Testis (tissue), 3 donors: ENCODE measurements around the gene CDKN2B. TPM values are rescaled to one million over a fixed set of nuclear protein-coding genes. Genes with fewer than 3 reads are reported as not detected.

Experiments
- DNase-seq: peaks from one replicate; pipeline ENCODE4 v3.0.0-alpha.2; 2019
- H3K27ac ChIP-seq, 2 donors: fragments of 200-600 bp; sonication (generic); one replicate each; pipeline ENCODE4 v1.5.1; 2019
- H3K27me3 ChIP-seq: fragments of 200-600 bp; sonication (generic); one replicate; pipeline ENCODE4 v1.5.1; 2019
- H3K36me3 ChIP-seq: fragments of 200-600 bp; sonication (generic); one replicate; pipeline ENCODE4 v1.5.1; 2017; ENCODE audit warnings: low read depth; ENCODE audit errors: missing control alignments
- H3K4me1 ChIP-seq: fragments of 200-600 bp; sonication (generic); one replicate; pipeline ENCODE4 v1.5.1; 2019
- H3K4me3 ChIP-seq, 2 donors: fragments of 200-600 bp; sonication (generic); one replicate each; pipeline ENCODE4 v1.5.1; 2017 to 2019
- H3K9me3 ChIP-seq: fragments of 200-600 bp; sonication (generic); one replicate; pipeline ENCODE4 v1.5.1; 2017
- POLR2A ChIP-seq: fragments of 450-650 bp; IDR thresholded peaks from one replicate; pipeline ENCODE4 v1.6.1; 2017; ENCODE audit warnings: antibody characterized with exemption, mild to moderate bottlenecking, moderate library complexity
- WGBS, 2 donors: methylation state at CpG; one replicate each; pipeline ENCODE4 v1.1.5; 2018; 5-methylcytosine and 5-hydroxymethylcytosine counted together
- intact Hi-C: fragments of 100-400 bp; cut with DNase I; formaldehyde crosslinking; loops from one replicate; pipeline ENCODE4 v1.15.1; 2023; ENCODE audit warnings: low total_unique reads
- polyA plus RNA-seq: library from polyadenylated mRNA; stranded (reverse); fragments of 350-450 nt; fragmentation: Illumina TruSeq; extraction: RNeasy Lipid Tissue Mini Kit (QIAGEN cat#74804); gene quantifications from one replicate; pipeline ENCODE4 v1.2.3, GENCODE V29; 2014; ENCODE audit warnings: low read depth, low replicate concordance; ENCODE audit not compliant: insufficient read depth
- total RNA-seq, 2 donors: library from RNA; depleted of rRNA; stranded (reverse); fragments of >200 nt; gene quantifications; one replicate each; pipeline ENCODE4 v1.2.3, GENCODE V29; 2016
- TF ChIP-seq, protein P1 (sequence below), 3 experiments: fragments of 450-650 bp in 2 of 3; fragments of 200-600 bp in 1 of 3; sonication (generic) in 1 of 3; IDR thresholded peaks; one replicate each; pipeline ENCODE4 v1.5.1; 2016 to 2019; ENCODE audit warnings: antibody characterized with exemption in 3 of 3, mild to moderate bottlenecking in 2 of 3, moderate library complexity in 1 of 3

Gene CDKN2B
- total and polyA plus RNA-seq, 3 donors from 2014 or later: 11.8 to 28.7 (median 17.3) TPM

DNA sequence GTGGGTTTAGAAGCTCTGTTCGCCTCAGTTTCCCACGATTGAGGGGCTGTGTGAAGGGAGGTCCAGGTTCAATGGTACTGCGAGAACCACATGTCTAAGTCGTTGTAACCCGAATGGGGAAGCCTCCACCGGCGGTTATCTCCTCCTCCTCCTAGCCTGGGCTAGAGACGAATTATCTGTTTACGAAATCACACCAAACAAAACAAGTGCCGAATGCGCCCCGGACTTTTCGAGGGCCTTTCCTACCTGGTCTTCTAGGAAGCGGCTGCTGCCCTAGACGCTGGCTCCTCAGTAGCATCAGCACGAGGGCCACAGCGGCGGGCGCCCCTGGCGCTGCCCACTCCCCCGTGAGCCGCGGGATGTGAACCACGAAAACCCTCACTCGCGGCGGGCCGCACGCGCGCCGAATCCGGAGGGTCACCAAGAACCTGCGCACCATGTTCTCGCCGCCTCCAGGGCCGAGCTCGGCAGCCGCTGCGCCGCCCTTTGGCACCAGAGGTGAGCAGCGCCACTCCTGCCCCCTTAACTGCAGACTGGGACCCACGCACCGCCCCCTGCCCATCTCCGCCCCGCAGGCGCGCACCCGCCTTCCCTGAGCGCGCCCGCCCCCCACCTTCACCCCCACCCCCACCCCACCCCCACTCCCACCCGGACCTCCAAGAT is 15.1 kb downstream of the CDKN2B start, which contains the start of gene CDKN2A:
CDKN2A (minus strand) TSS at position 500 of the 663 bp plus-strand sequence.
- H3K27ac ChIP-seq: peak within 1 kb of the TSS; percentile 61 to 89
- H3K4me1 ChIP-seq: peaks cover 8% of the 10 kb centered on the region
- intact Hi-C loops: no loop called here
- no peaks in the 10 kb centered on the region for H3K9me3 ChIP-seq
- DNase-seq: peak; percentile 61
- H3K27me3 ChIP-seq: no peaks in the 10 kb centered on the region
- no peak for TF ChIP-seq POLR2A
- TF ChIP-seq, protein P1, sequence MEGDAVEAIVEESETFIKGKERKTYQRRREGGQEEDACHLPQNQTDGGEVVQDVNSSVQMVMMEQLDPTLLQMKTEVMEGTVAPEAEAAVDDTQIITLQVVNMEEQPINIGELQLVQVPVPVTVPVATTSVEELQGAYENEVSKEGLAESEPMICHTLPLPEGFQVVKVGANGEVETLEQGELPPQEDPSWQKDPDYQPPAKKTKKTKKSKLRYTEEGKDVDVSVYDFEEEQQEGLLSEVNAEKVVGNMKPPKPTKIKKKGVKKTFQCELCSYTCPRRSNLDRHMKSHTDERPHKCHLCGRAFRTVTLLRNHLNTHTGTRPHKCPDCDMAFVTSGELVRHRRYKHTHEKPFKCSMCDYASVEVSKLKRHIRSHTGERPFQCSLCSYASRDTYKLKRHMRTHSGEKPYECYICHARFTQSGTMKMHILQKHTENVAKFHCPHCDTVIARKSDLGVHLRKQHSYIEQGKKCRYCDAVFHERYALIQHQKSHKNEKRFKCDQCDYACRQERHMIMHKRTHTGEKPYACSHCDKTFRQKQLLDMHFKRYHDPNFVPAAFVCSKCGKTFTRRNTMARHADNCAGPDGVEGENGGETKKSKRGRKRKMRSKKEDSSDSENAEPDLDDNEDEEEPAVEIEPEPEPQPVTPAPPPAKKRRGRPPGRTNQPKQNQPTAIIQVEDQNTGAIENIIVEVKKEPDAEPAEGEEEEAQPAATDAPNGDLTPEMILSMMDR (IDR thresholded peaks at IDR 0.05): no peak
- H3K4me3 ChIP-seq: peak within 1 kb of the TSS; percentile 77 to 82
- H3K36me3 ChIP-seq: no peaks in the 10 kb centered on the region
- 7 to 16% methylated on average over 18 to 51 of the region's 53 CpGs for WGBS, 2 donors

DNA sequence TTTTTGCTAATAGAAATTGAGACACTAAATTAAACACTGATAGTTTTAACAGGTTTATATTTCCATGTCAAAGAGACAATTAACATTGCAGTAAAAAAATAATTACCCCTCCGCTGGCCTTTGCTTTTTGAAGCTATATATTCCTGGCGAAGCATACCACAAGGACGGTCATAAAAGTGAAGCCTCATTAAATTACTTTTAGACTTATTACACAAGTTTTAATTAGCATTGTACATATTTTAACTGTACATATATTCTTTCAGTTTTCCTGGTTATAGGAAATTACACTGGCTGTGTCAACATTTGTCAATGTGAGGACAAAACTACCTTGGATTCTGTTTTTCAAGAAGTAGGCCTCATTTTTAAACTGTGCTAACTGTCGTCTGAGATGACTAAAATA is 16.1 kb downstream of the CDKN2B start:
- peak overlapping the region in 1 of 2 donors; percentile 82 for H3K4me3 ChIP-seq
- 69 to 79% methylated on average over 4 of the region's 4 CpGs for WGBS, 2 donors
- H3K9me3 ChIP-seq: no peaks in the 10 kb centered on the region
- peaks cover 8% of the 10 kb centered on the region for H3K4me1 ChIP-seq
- H3K27ac ChIP-seq: no peak overlapping the region
- no peaks in the 10 kb centered on the region for H3K27me3 ChIP-seq
- no peak for DNase-seq
- TF ChIP-seq, protein P1 (IDR thresholded peaks at IDR 0.05): no peak
- no peak for TF ChIP-seq POLR2A
- intact Hi-C loops: no loop called here
- H3K36me3 ChIP-seq: no peaks in the 10 kb centered on the region

DNA sequence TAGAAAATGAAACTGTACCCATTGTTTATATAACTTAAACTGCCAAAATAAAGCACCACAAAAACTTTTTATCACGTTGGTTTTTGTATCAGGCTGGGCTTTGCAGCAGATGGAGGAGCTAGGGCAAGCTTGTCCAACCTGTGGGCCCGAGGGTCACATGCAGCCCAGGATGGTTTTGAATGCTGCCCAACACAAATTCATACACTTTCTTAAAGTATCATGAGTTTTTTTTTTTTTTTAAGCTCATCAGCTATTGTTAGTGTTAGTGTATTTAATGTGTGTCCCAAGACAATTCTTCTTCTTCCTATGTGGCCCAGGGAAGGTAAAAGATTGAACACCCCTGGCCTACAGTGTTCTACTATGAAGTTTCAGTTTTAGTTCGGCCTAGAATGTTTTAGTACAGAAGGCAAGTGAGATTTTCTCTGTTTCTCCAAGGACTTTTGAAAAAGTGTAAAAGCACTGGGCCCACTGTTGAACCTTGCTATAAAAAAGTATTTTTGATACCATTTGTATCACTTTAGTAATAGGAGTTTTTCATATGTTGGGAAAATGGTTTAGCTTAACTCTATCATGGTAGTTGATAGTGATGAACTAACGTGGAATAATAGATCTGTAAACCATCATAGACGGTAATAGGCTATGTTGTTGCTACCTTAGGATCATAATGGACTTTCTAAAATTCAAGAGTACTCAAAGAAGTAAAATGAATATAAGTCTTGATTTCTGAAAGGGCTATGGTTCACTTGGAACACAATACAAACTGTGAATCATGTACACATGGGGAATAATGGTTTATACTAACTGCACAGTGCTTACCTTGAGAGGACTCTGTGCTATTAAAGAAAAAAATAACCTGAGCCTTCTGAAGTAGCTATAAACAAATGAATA is 17.8 kb downstream of the CDKN2B start:
- intact Hi-C loops: no loop called here

DNA sequence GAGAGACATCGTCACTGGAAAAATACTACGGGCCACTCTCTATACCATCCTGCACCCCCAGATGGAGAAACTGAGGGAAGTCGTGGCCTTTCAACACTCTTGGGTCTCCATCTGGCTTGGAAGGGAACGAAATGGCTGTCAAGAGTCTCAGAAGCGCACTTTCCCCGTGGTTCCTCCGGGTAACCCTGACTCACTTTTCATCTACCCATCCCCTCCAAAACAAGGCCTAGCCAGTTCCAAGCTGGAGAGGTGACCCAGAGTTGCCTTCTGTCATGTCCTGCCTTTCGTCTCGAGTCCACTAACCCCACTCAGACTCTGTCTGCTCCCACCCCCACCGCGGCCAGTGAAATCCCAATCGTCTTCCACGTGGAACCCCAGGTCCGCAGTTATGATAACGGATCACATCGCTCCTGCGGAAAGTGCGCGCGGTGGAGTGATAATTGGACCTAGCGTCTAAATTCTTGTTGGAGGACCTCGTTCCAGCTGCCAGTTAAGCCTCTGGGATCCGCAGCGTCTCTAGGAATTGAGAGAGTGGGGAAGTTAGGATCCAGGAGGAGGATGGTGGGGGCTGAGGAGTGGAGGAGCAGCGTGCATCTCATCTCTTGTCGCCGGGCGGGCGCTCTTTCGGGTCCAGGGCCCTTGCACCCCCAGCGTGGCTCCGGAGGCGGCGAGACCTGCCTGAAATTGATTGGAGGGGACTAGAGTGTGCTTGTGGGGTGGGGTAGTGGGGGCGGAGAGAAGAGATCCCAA is 19.5 kb downstream of the CDKN2B start:
- 18 to 22% methylated on average over 29 to 35 of the region's 35 CpGs for WGBS, 2 donors
- TF ChIP-seq POLR2A: no peak
- TF ChIP-seq, protein P1 (IDR thresholded peaks at IDR 0.05): no peak
- Histone ChIP-seq H3K4me1 (no peaks in the 10 kb centered on the region), H3K36me3 (no peaks in the 10 kb centered on the region), H3K27ac (no peak overlapping the region), H3K4me3 (peak overlapping the region in 1 of 2 donors; percentile 8), H3K27me3 (no peaks in the 10 kb centered on the region), H3K9me3 (no peaks in the 10 kb centered on the region)
- intact Hi-C loops: no loop called here
- DNase-seq: no peak

More for the DNA sequence above, 17.8 kb downstream of the CDKN2B start:
- H3K27me3 ChIP-seq: no peaks in the 10 kb centered on the region
- TF ChIP-seq, protein P1 (IDR thresholded peaks at IDR 0.05): no peak
- TF ChIP-seq POLR2A: no peak
- H3K4me3 ChIP-seq: no peak overlapping the region
- DNase-seq: no peak
- no peaks in the 10 kb centered on the region for H3K36me3 ChIP-seq
- no peak overlapping the region for H3K27ac ChIP-seq
- no peaks in the 10 kb centered on the region for H3K9me3 ChIP-seq
- peaks cover 5% of the 10 kb centered on the region for H3K4me1 ChIP-seq
- WGBS, 2 donors: 88 to 91% methylated on average over 5 of the region's 5 CpGs
